Gastroesophageal sphincter (tissue), 4 donors: Measurements from ENCODE around the gene SUCLG2. TPM values are rescaled to one million over a fixed set of nuclear protein-coding genes. Genes with fewer than 3 reads are reported as not detected.

ENCODE experiments used
- ATAC-seq: fragments of 150-250 bp; one replicate; pipeline ENCODE4 v1.9.1; 2016; ENCODE audit warnings: mild to moderate bottlenecking, moderate library complexity
- H3K27ac ChIP-seq, 4 donors: fragments of 200-600 bp; sonication (generic) in 3 of 4; 1 replicate in 3 of 4; 2 replicates in 1 of 4; pipeline ENCODE4 v1.5.1; 2016 to 2019
- H3K27me3 ChIP-seq: fragments of 200-600 bp; sonication (generic); one replicate; pipeline ENCODE4 v1.5.1; 2019
- H3K36me3 ChIP-seq, 2 donors: fragments of 200-600 bp; sonication (generic); one replicate each; pipeline ENCODE4 v1.5.1; 2019; ENCODE audit warnings: control low read depth in 1 of 2
- H3K4me1 ChIP-seq, 3 donors: fragments of 200-600 bp; sonication (generic); 1 replicate in 2 of 3; 2 replicates in 1 of 3; pipeline ENCODE4 v1.5.1; 2016 to 2019; ENCODE audit warnings: control low read depth in 2 of 3
- H3K4me3 ChIP-seq, 2 donors: fragments of 200-600 bp; sonication (generic); one replicate each; pipeline ENCODE4 v1.5.1; 2019; ENCODE audit warnings: mild to moderate bottlenecking in 1 of 2, moderate library complexity in 1 of 2
- H3K9me3 ChIP-seq, 3 donors: fragments of 200-600 bp; sonication (generic); one replicate each; pipeline ENCODE4 v1.5.1; 2017 to 2019; ENCODE audit warnings: control low read depth in 2 of 3
- EP300 ChIP-seq: sonication (generic); formaldehyde crosslinking; IDR thresholded peaks from one replicate; pipeline ENCODE4 v1.6.1; 2017; ENCODE audit warnings: antibody characterized with exemption, mild to moderate bottlenecking
- POLR2A ChIP-seq, 2 donors: fragments of 450-650 bp; IDR thresholded peaks; one replicate each; pipeline ENCODE4 v1.6.1; 2017; ENCODE audit warnings: antibody characterized with exemption in 2 of 2, mild to moderate bottlenecking in 2 of 2, moderate library complexity in 1 of 2
- POLR2AphosphoS5 ChIP-seq: sonication (generic); formaldehyde crosslinking; IDR thresholded peaks from one replicate; pipeline ENCODE4 v1.6.1; 2017; ENCODE audit warnings: antibody characterized with exemption
- WGBS, 2 donors: methylation state at CpG; one replicate each; pipeline ENCODE4 v1.1.5; 2018; ENCODE audit warnings: low coverage in 1 of 2; 5-methylcytosine and 5-hydroxymethylcytosine counted together
- total RNA-seq, 4 donors: library from RNA; depleted of rRNA; stranded (reverse); fragments of >200 nt; gene quantifications; one replicate each; pipeline ENCODE4 v1.1.0, GENCODE V29; 2016
- TF ChIP-seq, protein P1 (sequence below), 4 experiments: fragments of 200-600 bp in 2 of 4; fragments of 450-650 bp in 2 of 4; sonication (generic) in 1 of 4; IDR thresholded peaks; one replicate each; pipeline ENCODE4 v1.5.1; 2017 to 2019; ENCODE audit warnings: antibody characterized with exemption in 4 of 4, mild to moderate bottlenecking in 2 of 4, moderate library complexity in 2 of 4

Gene SUCLG2
- total RNA-seq, 4 donors from 2014 or later: 53.3 to 79.4 (median 69.8) TPM

DNA sequence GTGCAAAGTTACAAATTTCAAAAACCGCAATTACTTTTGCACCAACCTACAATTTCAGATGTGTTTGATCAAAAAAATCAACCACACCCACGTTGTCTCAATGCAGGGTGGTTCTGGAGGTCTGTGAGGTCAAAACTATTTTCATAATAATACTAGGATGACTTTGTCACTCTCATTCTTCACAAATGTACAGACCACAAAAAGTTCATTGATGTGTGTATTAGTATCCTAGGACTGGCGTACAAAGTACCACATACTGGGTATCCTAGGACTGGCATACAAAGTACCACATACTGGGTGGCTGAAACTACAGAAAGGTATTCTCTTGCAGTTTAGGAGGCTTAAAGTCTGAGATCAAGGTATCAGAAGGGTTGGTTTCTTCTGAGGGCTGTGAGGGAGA lies 13.0 kb downstream of the SUCLG2 start:
- no peak for ATAC-seq
- no peaks in the 10 kb centered on the region for H3K9me3 ChIP-seq
- 89 to 90% methylated on average over 3 of the region's 3 CpGs for WGBS, 2 donors
- H3K4me3 ChIP-seq: no peak overlapping the region
- no peak overlapping the region for H3K27ac ChIP-seq
- H3K4me1 ChIP-seq: peaks cover 0 to 9% (median 0%) of the 10 kb centered on the region in 3 donors
- peaks cover 0 to 13% of the 10 kb centered on the region in 2 donors for H3K36me3 ChIP-seq
- TF ChIP-seq, protein P1, sequence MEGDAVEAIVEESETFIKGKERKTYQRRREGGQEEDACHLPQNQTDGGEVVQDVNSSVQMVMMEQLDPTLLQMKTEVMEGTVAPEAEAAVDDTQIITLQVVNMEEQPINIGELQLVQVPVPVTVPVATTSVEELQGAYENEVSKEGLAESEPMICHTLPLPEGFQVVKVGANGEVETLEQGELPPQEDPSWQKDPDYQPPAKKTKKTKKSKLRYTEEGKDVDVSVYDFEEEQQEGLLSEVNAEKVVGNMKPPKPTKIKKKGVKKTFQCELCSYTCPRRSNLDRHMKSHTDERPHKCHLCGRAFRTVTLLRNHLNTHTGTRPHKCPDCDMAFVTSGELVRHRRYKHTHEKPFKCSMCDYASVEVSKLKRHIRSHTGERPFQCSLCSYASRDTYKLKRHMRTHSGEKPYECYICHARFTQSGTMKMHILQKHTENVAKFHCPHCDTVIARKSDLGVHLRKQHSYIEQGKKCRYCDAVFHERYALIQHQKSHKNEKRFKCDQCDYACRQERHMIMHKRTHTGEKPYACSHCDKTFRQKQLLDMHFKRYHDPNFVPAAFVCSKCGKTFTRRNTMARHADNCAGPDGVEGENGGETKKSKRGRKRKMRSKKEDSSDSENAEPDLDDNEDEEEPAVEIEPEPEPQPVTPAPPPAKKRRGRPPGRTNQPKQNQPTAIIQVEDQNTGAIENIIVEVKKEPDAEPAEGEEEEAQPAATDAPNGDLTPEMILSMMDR (IDR thresholded peaks at IDR 0.05): no peak
- TF ChIP-seq POLR2A (IDR thresholded peaks at IDR 0.05): no peak
- no peak for TF ChIP-seq POLR2AphosphoS5
- no peak for TF ChIP-seq EP300
- no peaks in the 10 kb centered on the region for H3K27me3 ChIP-seq

- Histone ChIP-seq H3K36me3 (peaks cover 0 to 17% of the 10 kb centered on the region in 2 donors), H3K4me1 (peaks cover 0 to 15% (median 0%) of the 10 kb centered on the region in 3 donors), H3K9me3 (no peaks in the 10 kb centered on the region), H3K27me3 (no peaks in the 10 kb centered on the region), H3K27ac (no peak overlapping the region), H3K4me3 (no peak overlapping the region)
- no peak for TF ChIP-seq EP300
- TF ChIP-seq, protein P1 (IDR thresholded peaks at IDR 0.05): no peak
- TF ChIP-seq POLR2AphosphoS5: no peak
- TF ChIP-seq POLR2A (IDR thresholded peaks at IDR 0.05): no peak
- ATAC-seq: no peak
- 79 to 91% methylated on average over 5 to 6 of the region's 6 CpGs for WGBS, 2 donors
Observed at GRCh38 chr3:67640023-67640660, 14.3 kb downstream of the SUCLG2 start.

- H3K36me3 ChIP-seq: peaks cover 0 to 13% of the 10 kb centered on the region in 2 donors
- 81 to 83% methylated on average over 4 of the region's 4 CpGs for WGBS, 2 donors
- H3K9me3 ChIP-seq: no peaks in the 10 kb centered on the region
- TF ChIP-seq, protein P1 (IDR thresholded peaks at IDR 0.05): no peak
- TF ChIP-seq POLR2A (IDR thresholded peaks at IDR 0.05): no peak
- peaks cover 0 to 22% (median 0%) of the 10 kb centered on the region in 3 donors for H3K4me1 ChIP-seq
- ATAC-seq: no peak
- H3K4me3 ChIP-seq: no peak overlapping the region
- no peaks in the 10 kb centered on the region for H3K27me3 ChIP-seq
- no peak overlapping the region for H3K27ac ChIP-seq
Observed at GRCh38 chr3:67637255-67637900, 17.0 kb downstream of the SUCLG2 start.

DNA sequence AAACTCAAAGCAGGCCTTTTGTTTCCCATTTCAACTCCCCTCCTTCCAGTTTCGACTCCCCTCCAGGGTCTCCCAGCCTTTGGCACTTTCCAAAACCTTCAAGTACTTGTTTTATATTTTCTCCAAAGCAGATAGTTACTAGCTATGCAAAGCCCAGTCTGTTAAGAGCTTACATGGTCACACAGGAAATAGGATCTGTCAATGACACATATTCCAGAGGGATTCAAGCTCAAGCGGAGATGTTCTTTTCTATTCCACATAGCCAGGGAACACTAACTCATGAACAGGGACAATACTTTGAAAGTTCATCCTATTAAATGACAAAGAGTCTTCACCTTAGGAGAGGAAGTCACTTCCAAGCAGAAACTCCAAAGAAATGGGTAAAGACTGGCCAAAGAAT lies 18.6 kb downstream of the SUCLG2 start:
- Histone ChIP-seq H3K4me1 (peaks cover 0 to 17% (median 0%) of the 10 kb centered on the region in 3 donors), H3K27ac (no peak overlapping the region), H3K4me3 (no peak overlapping the region), H3K27me3 (no peaks in the 10 kb centered on the region), H3K36me3 (peaks cover 0 to 12% of the 10 kb centered on the region in 2 donors), H3K9me3 (no peaks in the 10 kb centered on the region)
- 93 to 100% methylated on average over 1 to 2 of the region's 2 CpGs for WGBS, 2 donors
- no peak for ATAC-seq
- TF ChIP-seq, protein P1 (IDR thresholded peaks at IDR 0.05): no peak
- TF ChIP-seq POLR2A (IDR thresholded peaks at IDR 0.05): no peak
- TF ChIP-seq EP300: no peak
- no peak for TF ChIP-seq POLR2AphosphoS5

- H3K4me3 ChIP-seq: no peak overlapping the region
- no peak overlapping the region for H3K27ac ChIP-seq
- no peaks in the 10 kb centered on the region for H3K27me3 ChIP-seq
- ATAC-seq: no peak
- peaks cover 0 to 17% (median 0%) of the 10 kb centered on the region in 3 donors for H3K4me1 ChIP-seq
- H3K36me3 ChIP-seq: peaks cover 0 to 12% of the 10 kb centered on the region in 2 donors
- TF ChIP-seq EP300 (no peak), POLR2AphosphoS5 (no peak), POLR2A (IDR thresholded peaks at IDR 0.05) (no peak)
- TF ChIP-seq, protein P1 (IDR thresholded peaks at IDR 0.05): no peak
- H3K9me3 ChIP-seq: no peaks in the 10 kb centered on the region
Observed at GRCh38 chr3:67635257-67635656, 19.2 kb downstream of the SUCLG2 start.
